HG03460 (cell line): ENCODE measurements around the gene RAD50.

ENCODE experiments used
- ATAC-seq: cut with Tn5 transposase; IDR thresholded peaks from one replicate; pipeline ENCODE4 v1.9.1; 2021; ENCODE audit not compliant: unreplicated experiment

Gene RAD50

GRCh38 chr5:132659598-132660493, 103.1 kb downstream of the RAD50 start:
- no peak for ATAC-seq

GRCh38 chr5:132661231-132662003, 104.6 kb downstream of the RAD50 start:
- no peak for ATAC-seq

- no peak for ATAC-seq
Measured at GRCh38 chr5:132662004-132662401, 105.2 kb downstream of the RAD50 start.

GRCh38 chr5:132662925-132663770, 106.4 kb downstream of the RAD50 start:
- peak; percentile 52 for ATAC-seq

GRCh38 chr5:132663771-132664695, 107.3 kb downstream of the RAD50 start:
- peak; percentile 36 for ATAC-seq

GRCh38 chr5:132664696-132665209, 108.0 kb downstream of the RAD50 start:
- ATAC-seq, result no peak

- ATAC-seq, result no peak
Measured at GRCh38 chr5:132665574-132666080, 108.8 kb downstream of the RAD50 start.

- no peak for ATAC-seq
Measured at GRCh38 chr5:132666310-132667123, 109.7 kb downstream of the RAD50 start.

- no peak for ATAC-seq
Measured at GRCh38 chr5:132667309-132667708, 110.5 kb downstream of the RAD50 start.

GRCh38 chr5:132667761-132668705, 111.3 kb downstream of the RAD50 start:
- no peak for ATAC-seq

GRCh38 chr5:132668706-132669454, 112.1 kb downstream of the RAD50 start:
- ATAC-seq, result no peak

- ATAC-seq, result no peak
Measured at GRCh38 chr5:132669455-132669820, 112.7 kb downstream of the RAD50 start.

GRCh38 chr5:132669966-132670882, 113.4 kb downstream of the RAD50 start:
- ATAC-seq, result no peak

- no peak for ATAC-seq
Measured at GRCh38 chr5:132671000-132671399, 114.2 kb downstream of the RAD50 start.

GRCh38 chr5:132673488-132673887, 116.7 kb downstream of the RAD50 start:
- ATAC-seq, result no peak
